ENCODE data around the gene DLGAP1. TPM values are rescaled to one million over a fixed set of nuclear protein-coding genes. Genes with fewer than 3 reads are reported as not detected.

DLGAP1 gene
- total RNA-seq, 2 experiments from 2014 or later: 0.31 to 0.36 TPM

DNA sequence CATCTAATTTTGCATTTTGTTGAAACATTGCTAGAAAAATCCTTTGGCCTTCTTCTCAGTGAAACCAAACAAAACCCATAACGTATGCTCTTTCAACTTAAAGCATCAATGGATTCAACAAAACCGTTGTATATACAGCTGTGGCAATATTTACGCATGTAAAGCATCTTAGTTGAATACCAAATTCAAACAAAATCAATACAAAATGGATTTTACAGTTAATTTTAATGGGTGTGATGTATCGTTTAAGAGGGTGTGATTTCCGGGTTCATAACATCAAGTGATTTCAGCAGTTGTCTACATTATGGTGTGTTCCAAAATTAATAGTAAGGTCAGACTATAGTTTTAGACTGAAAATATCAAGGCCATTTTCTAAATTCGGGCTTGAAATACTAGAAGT lies 806.9 kb downstream of the DLGAP1 start:
- no peaks in the 10 kb centered on the region for H3K36me3 ChIP-seq (ENCODE audit: insufficient read depth, low read length)
- Mint-ChIP-seq H3K4me3 (no peak overlapping the region), H3K27me3 (no peaks in the 10 kb centered on the region), H3K27ac (no peak overlapping the region), H3K36me3 (ENCODE audit: low read depth) (no peaks in the 10 kb centered on the region), H3K9me3 (no peaks in the 10 kb centered on the region), H3K4me1 (ENCODE audit: low read depth) (no peaks in the 10 kb centered on the region)
- H3K4me1 ChIP-seq (ENCODE audit: insufficient read depth, low read length): no peaks in the 10 kb centered on the region
- ChIA-PET POLR2A (no interaction called here), CTCF (no interaction called here)
- no peak overlapping the region for H3K27ac ChIP-seq (ENCODE audit: low read depth in 1 of 2, low read length in 2 of 2)
- intact Hi-C loops (cut with DNase I, micrococcal nuclease): no loop called here
- H3K9me3 ChIP-seq (ENCODE audit: control insufficient read depth in 1 of 2, insufficient read depth in 1 of 2, low read length in 2 of 2): no peaks in the 10 kb centered on the region
- no peak for DNase-seq
- H3K4me3 ChIP-seq (ENCODE audit: low read length): no peak overlapping the region
- TF ChIP-seq, protein P1, sequence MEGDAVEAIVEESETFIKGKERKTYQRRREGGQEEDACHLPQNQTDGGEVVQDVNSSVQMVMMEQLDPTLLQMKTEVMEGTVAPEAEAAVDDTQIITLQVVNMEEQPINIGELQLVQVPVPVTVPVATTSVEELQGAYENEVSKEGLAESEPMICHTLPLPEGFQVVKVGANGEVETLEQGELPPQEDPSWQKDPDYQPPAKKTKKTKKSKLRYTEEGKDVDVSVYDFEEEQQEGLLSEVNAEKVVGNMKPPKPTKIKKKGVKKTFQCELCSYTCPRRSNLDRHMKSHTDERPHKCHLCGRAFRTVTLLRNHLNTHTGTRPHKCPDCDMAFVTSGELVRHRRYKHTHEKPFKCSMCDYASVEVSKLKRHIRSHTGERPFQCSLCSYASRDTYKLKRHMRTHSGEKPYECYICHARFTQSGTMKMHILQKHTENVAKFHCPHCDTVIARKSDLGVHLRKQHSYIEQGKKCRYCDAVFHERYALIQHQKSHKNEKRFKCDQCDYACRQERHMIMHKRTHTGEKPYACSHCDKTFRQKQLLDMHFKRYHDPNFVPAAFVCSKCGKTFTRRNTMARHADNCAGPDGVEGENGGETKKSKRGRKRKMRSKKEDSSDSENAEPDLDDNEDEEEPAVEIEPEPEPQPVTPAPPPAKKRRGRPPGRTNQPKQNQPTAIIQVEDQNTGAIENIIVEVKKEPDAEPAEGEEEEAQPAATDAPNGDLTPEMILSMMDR (IDR thresholded peaks at IDR 0.05): no peak
- no peak for ATAC-seq (ENCODE audit: poor library complexity)
- H3K27me3 ChIP-seq (ENCODE audit: control insufficient read depth in 1 of 2, insufficient read depth in 2 of 2, low read length in 2 of 2): no peaks in the 10 kb centered on the region

GRCh38 chr18:3647636-3648035 lies 807.5 kb downstream of the DLGAP1 start:
- Histone ChIP-seq H3K36me3 (ENCODE audit: insufficient read depth, low read length) (no peaks in the 10 kb centered on the region), H3K9me3 (ENCODE audit: control insufficient read depth in 1 of 2, insufficient read depth in 1 of 2, low read length in 2 of 2) (no peaks in the 10 kb centered on the region), H3K27ac (ENCODE audit: low read depth in 1 of 2, low read length in 2 of 2) (no peak overlapping the region), H3K4me1 (ENCODE audit: insufficient read depth, low read length) (no peaks in the 10 kb centered on the region), H3K4me3 (ENCODE audit: low read length) (no peak overlapping the region), H3K27me3 (ENCODE audit: control insufficient read depth in 1 of 2, insufficient read depth in 2 of 2, low read length in 2 of 2) (no peaks in the 10 kb centered on the region)
- Mint-ChIP-seq H3K27me3 (no peaks in the 10 kb centered on the region), H3K36me3 (ENCODE audit: low read depth) (no peaks in the 10 kb centered on the region), H3K9me3 (no peaks in the 10 kb centered on the region), H3K27ac (no peak overlapping the region), H3K4me1 (ENCODE audit: low read depth) (no peaks in the 10 kb centered on the region), H3K4me3 (no peak overlapping the region)
- intact Hi-C loops (cut with DNase I, micrococcal nuclease): no loop called here
- ChIA-PET CTCF (no interaction called here), POLR2A (no interaction called here)
- TF ChIP-seq, protein P1 (IDR thresholded peaks at IDR 0.05): no peak
- no peak for DNase-seq
- ATAC-seq (ENCODE audit: poor library complexity): no peak

DNA sequence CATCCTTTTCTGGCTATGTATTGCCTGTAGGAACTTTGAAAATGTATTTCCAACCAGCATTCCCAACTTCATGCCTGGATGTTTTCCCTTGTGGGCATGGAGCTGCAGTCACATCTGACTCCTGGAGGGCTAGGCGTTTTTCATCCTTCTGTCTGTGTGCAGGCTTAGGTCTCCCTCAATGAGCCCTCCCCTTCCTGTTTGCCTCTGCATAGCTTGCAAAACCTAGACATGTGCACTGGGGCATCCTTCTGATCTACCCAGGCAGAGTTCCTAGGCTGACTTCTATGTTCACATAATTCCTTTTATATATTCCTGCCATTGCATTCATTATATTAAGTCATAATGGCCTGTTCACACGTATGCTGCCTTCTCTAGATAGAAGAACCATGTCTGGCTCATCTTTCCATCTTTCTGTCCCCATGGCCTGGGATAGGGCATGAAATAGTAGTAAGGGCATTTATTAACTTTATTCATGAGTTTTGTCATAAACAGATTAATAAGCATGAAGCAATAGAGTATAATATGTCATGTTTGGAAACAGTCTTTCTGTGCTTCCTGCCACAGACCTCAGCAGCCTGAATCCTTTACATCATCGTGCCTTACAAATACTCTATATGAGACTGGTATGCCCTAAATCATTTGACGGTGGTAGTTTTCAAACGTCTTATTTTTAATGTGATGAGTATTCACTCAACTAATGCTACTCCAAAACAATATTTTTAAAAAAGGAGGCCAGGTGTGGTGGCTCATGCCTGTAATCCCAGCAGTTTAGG lies 809.5 kb downstream of the DLGAP1 start:
- POLR2A ChIA-PET: no interaction called here

More for the DNA sequence above, 809.5 kb downstream of the DLGAP1 start:
- ATAC-seq (ENCODE audit: poor library complexity) (no peak), DNase-seq (no peak)
- no peaks in the 10 kb centered on the region for H3K36me3 ChIP-seq (ENCODE audit: insufficient read depth, low read length)
- intact Hi-C loops (cut with DNase I, micrococcal nuclease): no loop called here
- H3K4me1 ChIP-seq (ENCODE audit: insufficient read depth, low read length): no peaks in the 10 kb centered on the region
- H3K4me1 Mint-ChIP-seq (ENCODE audit: low read depth): no peaks in the 10 kb centered on the region
- H3K9me3 ChIP-seq (ENCODE audit: control insufficient read depth in 1 of 2, insufficient read depth in 1 of 2, low read length in 2 of 2): no peaks in the 10 kb centered on the region
- no peaks in the 10 kb centered on the region for H3K9me3 Mint-ChIP-seq
- H3K4me3 Mint-ChIP-seq: no peak overlapping the region
- H3K4me3 ChIP-seq (ENCODE audit: low read length): no peak overlapping the region
- no peaks in the 10 kb centered on the region for H3K27me3 ChIP-seq (ENCODE audit: control insufficient read depth in 1 of 2, insufficient read depth in 2 of 2, low read length in 2 of 2)
- CTCF ChIA-PET: interaction anchor here (1.0 kb wide), 1 partner anchor 60 kb away, joined by 3 read pairs; no protein-coding TSS in a partner anchor
- no peak overlapping the region for H3K27ac ChIP-seq (ENCODE audit: low read depth in 1 of 2, low read length in 2 of 2)
- TF ChIP-seq, protein P1 (IDR thresholded peaks at IDR 0.05): no peak
- no peaks in the 10 kb centered on the region for H3K27me3 Mint-ChIP-seq
- no peak overlapping the region for H3K27ac Mint-ChIP-seq
- no peaks in the 10 kb centered on the region for H3K36me3 Mint-ChIP-seq (ENCODE audit: low read depth)

All from CD4-positive, alpha-beta T cell (primary cell).